Body of pancreas (tissue), 4 donors: ENCODE results near the gene USP40.

Source experiments
- CTCF ChIP-seq, 7 experiments: fragments of 450-650 bp in 4 of 7; fragments of 200-600 bp in 3 of 7; sonication (generic) in 3 of 7; IDR thresholded peaks; one replicate each; pipeline ENCODE4 v1.5.1; 2016 to 2019; ENCODE audit warnings: antibody characterized with exemption in 7 of 7
- POLR2A ChIP-seq, 3 donors: fragments of 450-650 bp; IDR thresholded peaks; one replicate each; pipeline ENCODE4 v1.6.1; 2016; ENCODE audit warnings: antibody characterized with exemption in 3 of 3, mild to moderate bottlenecking in 2 of 3

GRCh38 chr2:233603520-233603919 is 36.9 kb upstream of the USP40 start:
- TF ChIP-seq CTCF (IDR thresholded peaks at IDR 0.05) (no peak), POLR2A (IDR thresholded peaks at IDR 0.05) (no peak)
